Type B pancreatic cell (in vitro differentiated cells): ENCODE measurements around the gene FRMD4A. TPM values are rescaled to one million over a fixed set of nuclear protein-coding genes. Genes with fewer than 3 reads are reported as not detected.

ENCODE experiments used
- DNase-seq: peaks from one replicate; pipeline ENCODE4 v3.0.0; 2021; ENCODE audit warnings: mixed read lengths; ENCODE audit not compliant: unreplicated experiment; ENCODE audit errors: extremely low spot score
- H3K27ac Mint-ChIP-seq: 2 replicates; pipeline ENCODE4 v1.8.0; 2021; ENCODE audit warnings: mild to moderate bottlenecking, mixed read lengths
- H3K27me3 Mint-ChIP-seq: 2 replicates; pipeline ENCODE4 v1.8.0; 2021; ENCODE audit warnings: mixed read lengths
- H3K36me3 Mint-ChIP-seq: 2 replicates; pipeline ENCODE4 v1.8.0; 2021; ENCODE audit warnings: mixed read lengths
- H3K4me1 Mint-ChIP-seq: one replicate; pipeline ENCODE4 v1.8.0; 2021; ENCODE audit warnings: mixed read lengths; ENCODE audit not compliant: unreplicated experiment
- H3K4me3 Mint-ChIP-seq: 2 replicates; pipeline ENCODE4 v1.8.0; 2021; ENCODE audit warnings: mild to moderate bottlenecking, mixed read lengths
- H3K9me3 Mint-ChIP-seq: 2 replicates; pipeline ENCODE4 v1.8.0; 2021; ENCODE audit warnings: mixed read lengths
- total RNA-seq: library from RNA; stranded (reverse); gene quantifications from 2 replicates; pipeline ENCODE4 v1.2.1, GENCODE V29; 2021; ENCODE audit warnings: low replicate concordance
- TF ChIP-seq, protein P1 (sequence below): fragments of 200-600 bp; sonication (generic); conservative IDR thresholded peaks from 2 replicates; pipeline ENCODE4 v1.5.0; 2021; ENCODE audit warnings: antibody characterized with exemption, mild to moderate bottlenecking

The FRMD4A gene
- total RNA-seq, 1 donor from 2014 or later: 88.9 TPM

DNA sequence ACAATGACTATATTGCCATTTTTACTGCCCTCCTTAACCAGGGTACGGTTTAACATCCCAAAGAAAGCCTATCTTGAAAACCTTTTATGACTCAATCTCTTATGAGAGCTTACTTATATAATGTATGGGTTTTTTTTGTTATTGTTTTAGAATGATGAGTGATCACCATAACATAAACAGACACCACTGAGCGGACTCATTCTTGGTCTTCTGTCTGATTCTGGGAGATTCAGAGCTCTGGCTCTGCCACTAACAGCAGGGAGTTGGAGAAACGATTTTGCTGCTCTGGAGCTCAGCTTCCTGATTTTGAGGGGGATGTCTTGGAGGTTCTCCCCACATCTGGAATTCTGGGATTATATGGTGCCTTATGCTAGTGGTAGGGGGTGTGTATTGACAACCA lies 244.1 kb downstream of the FRMD4A start:
- H3K27ac Mint-ChIP-seq: no peak overlapping the region
- H3K4me1 Mint-ChIP-seq: peaks cover 13% of the 10 kb centered on the region
- TF ChIP-seq, protein P1, sequence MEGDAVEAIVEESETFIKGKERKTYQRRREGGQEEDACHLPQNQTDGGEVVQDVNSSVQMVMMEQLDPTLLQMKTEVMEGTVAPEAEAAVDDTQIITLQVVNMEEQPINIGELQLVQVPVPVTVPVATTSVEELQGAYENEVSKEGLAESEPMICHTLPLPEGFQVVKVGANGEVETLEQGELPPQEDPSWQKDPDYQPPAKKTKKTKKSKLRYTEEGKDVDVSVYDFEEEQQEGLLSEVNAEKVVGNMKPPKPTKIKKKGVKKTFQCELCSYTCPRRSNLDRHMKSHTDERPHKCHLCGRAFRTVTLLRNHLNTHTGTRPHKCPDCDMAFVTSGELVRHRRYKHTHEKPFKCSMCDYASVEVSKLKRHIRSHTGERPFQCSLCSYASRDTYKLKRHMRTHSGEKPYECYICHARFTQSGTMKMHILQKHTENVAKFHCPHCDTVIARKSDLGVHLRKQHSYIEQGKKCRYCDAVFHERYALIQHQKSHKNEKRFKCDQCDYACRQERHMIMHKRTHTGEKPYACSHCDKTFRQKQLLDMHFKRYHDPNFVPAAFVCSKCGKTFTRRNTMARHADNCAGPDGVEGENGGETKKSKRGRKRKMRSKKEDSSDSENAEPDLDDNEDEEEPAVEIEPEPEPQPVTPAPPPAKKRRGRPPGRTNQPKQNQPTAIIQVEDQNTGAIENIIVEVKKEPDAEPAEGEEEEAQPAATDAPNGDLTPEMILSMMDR: no peak
- H3K36me3 Mint-ChIP-seq: no peaks in the 10 kb centered on the region
- no peaks in the 10 kb centered on the region for H3K27me3 Mint-ChIP-seq
- no peaks in the 10 kb centered on the region for H3K9me3 Mint-ChIP-seq
- DNase-seq: no peak
- H3K4me3 Mint-ChIP-seq: no peak overlapping the region

DNA sequence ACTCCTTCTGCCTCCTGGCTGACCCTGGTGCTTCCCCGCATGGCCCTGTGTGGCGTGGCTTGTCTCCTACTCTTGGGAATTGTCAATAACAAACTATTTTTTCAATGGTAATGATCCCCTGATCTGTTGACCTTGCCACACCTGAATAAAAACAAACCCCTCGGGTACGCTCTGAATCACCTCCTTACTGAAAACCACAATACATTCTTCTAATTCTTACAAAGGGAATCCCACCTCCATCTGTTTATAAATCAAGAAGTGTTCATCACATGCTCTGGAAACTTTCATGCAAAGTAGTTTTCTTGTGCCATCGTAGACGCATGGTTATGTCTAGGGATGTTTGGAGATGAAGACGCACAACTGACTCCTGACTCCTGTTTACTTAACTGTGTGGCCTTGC lies 245.8 kb downstream of the FRMD4A start:
- TF ChIP-seq, protein P1: no peak
- Mint-ChIP-seq H3K27me3 (no peaks in the 10 kb centered on the region), H3K4me3 (no peak overlapping the region), H3K27ac (no peak overlapping the region), H3K36me3 (no peaks in the 10 kb centered on the region), H3K9me3 (no peaks in the 10 kb centered on the region), H3K4me1 (peaks cover 11% of the 10 kb centered on the region)
- no peak for DNase-seq

DNA sequence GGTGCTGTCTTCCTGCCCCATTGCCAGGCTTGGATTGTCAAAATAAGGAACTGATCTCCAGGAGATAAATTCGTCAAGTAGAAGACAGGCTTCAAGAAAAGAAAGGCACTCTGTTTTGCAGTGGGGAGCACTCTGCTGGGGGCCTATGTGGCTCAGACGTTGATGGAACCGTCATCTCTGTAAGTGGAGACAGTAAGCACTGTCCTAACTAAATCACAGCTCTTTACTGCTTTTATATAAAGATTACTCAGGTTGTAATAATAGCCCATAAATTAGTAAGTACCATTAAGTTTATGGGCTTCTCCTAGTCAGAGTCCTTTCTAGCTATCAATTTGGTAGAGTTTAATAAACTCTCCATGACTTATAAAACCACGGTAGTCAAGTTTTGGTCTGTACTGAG lies 249.9 kb downstream of the FRMD4A start:
- Mint-ChIP-seq H3K27me3 (no peaks in the 10 kb centered on the region), H3K27ac (no peak overlapping the region), H3K4me1 (no peaks in the 10 kb centered on the region), H3K4me3 (no peak overlapping the region), H3K9me3 (peaks cover 5% of the 10 kb centered on the region), H3K36me3 (peaks cover under 1% of the 10 kb centered on the region)
- TF ChIP-seq, protein P1: no peak
- DNase-seq: no peak

DNA sequence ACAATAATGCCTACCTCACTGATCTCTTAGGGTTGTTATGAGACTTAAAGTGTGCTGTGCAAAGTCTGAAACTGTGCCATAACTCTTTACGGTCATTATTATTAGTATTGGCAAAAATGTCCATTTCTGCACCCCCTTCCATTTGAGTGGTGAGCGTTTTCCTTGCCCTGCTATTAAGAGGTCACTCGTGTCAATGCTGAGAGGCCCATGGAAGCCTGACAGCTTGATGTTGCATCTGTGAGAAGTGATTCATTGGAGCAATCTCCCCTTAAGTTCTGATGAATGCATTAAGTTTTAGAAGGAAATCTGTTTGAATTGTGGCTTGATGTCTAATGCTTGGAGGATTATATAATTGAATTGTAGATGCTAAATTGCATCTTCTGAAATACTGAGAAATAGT lies 253.3 kb downstream of the FRMD4A start:
- no peak for DNase-seq
- no peak overlapping the region for H3K27ac Mint-ChIP-seq
- no peaks in the 10 kb centered on the region for H3K27me3 Mint-ChIP-seq
- peaks cover 5% of the 10 kb centered on the region for H3K9me3 Mint-ChIP-seq
- TF ChIP-seq, protein P1: no peak
- peaks cover 10% of the 10 kb centered on the region for H3K36me3 Mint-ChIP-seq
- H3K4me3 Mint-ChIP-seq: no peak overlapping the region
- peaks cover 12% of the 10 kb centered on the region for H3K4me1 Mint-ChIP-seq

DNA sequence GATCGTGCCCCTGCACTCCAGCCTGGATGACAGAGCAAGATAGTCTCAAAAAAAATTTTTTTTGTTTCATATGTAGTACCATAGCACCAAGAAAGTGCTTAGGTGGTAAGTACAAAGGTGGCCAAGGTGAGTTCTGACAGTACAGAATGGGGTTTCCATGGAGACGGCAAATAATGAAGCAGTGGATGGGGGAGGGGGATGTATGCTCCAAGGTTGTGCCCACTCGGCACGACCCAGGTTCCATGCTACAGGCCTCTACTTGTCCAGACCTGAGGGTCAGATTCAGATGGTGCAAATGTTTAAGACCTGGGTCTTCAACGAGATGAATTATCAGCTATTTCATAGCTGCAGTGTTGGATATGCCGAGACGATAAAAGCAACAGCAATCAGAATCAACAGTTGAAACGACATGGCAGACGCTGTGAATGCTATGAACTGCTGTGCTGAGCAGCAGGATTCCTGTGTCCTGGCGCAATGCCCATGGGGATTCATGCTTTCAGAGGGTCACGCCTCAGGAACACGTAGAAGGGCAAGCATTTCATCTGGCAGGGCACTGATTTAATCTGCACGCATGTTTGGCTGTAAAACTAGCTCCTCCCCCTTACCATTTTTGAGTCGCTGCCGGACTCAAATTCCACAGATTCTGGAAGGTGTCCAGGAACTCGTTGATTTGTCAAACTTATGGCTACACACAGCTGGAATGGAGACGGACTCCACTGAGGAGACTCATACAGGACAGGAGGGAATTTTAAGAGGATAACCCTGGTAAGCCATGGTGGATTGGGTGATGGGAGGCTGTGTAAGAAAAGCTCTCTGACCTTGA lies 256.5 kb downstream of the FRMD4A start:
- no peak overlapping the region for H3K27ac Mint-ChIP-seq
- peaks cover 5% of the 10 kb centered on the region for H3K9me3 Mint-ChIP-seq

More for the DNA sequence above, 256.5 kb downstream of the FRMD4A start:
- Mint-ChIP-seq H3K4me3 (no peak overlapping the region), H3K27me3 (peaks cover 6% of the 10 kb centered on the region), H3K36me3 (peaks cover 13% of the 10 kb centered on the region), H3K4me1 (peaks cover 12% of the 10 kb centered on the region)
- no peak for DNase-seq
- TF ChIP-seq, protein P1: no peak
